ENCODE measurements around the gene ZNF500. TPM values are rescaled to one million over a fixed set of nuclear protein-coding genes. Genes with fewer than 3 reads are reported as not detected.

The ZNF500 gene
- total and polyA plus RNA-seq, 2 donors (not counting 3 experiments of a cell fraction or from before 2014, with no cell fraction given): 8.6 to 13.5 TPM

GRCh38 chr16:4790261-4790660, 23.3 kb upstream of the ZNF500 start:
- Histone ChIP-seq H3K36me3 (ENCODE audit: control insufficient read depth in 2 of 2, extremely low read depth in 1 of 2, insufficient read depth in 2 of 2, low read length in 2 of 2) (no peaks in the 10 kb centered on the region), H3K27ac (ENCODE audit: insufficient read depth, low read depth, low read length) (no peak overlapping the region), H3K4me1 (ENCODE audit: control insufficient read depth, extremely low read depth, insufficient read depth, low read length) (no peaks in the 10 kb centered on the region), H3K9me3 (replicated peaks; ENCODE audit: control insufficient read depth, insufficient read depth, low read length) (no peaks in the 10 kb centered on the region), H3K9me1 (replicated peaks; ENCODE audit: control insufficient read depth, extremely low read depth, insufficient read depth, low read length) (no peaks in the 10 kb centered on the region), H3K79me2 (ENCODE audit: control insufficient read depth, insufficient read depth, low read length) (no peaks in the 10 kb centered on the region), H3K9ac (replicated peaks; ENCODE audit: extremely low read depth, insufficient read depth, low read length) (no peak overlapping the region), H3K4me3 (replicated peaks in 1 of 3; ENCODE audit: insufficient read depth in 1 of 3, low read depth in 1 of 3, low read length in 3 of 3) (no peak overlapping the region), H4K20me1 (replicated peaks; ENCODE audit: control insufficient read depth, extremely low read depth, insufficient read depth, low read length) (no peaks in the 10 kb centered on the region), H3K4me2 (ENCODE audit: insufficient read depth, low read length) (no peak overlapping the region), H3K27me3 (ENCODE audit: control insufficient read depth in 2 of 2, insufficient read depth in 2 of 2, low read length in 2 of 2) (no peaks in the 10 kb centered on the region), H2AFZ (ENCODE audit: low read depth, low read length) (no peak overlapping the region)
- DNase-seq (ENCODE audit: low read depth, low spot score) (no peak), FAIRE-seq (no peak)
- ChIA-PET CTCF (interaction anchor here (0.7 kb wide), 1 partner anchor 37 kb away, joined by 3 read pairs; no protein-coding TSS in a partner anchor), POLR2A (no interaction called here)
- intact Hi-C loops (cut with micrococcal nuclease): no loop called here
- dilution Hi-C loops (cut with MboI; ENCODE audit: extremely low pct_ligation_motif_present, low sequenced_read_pairs): no loop called here
- TF ChIP-seq POLR2AphosphoS5 (IDR thresholded peaks at IDR 0.05; ENCODE audit: insufficient read depth, low read depth, low read length) (no peak), EZH2 (IDR thresholded peaks at IDR 0.05; ENCODE audit: borderline replicate concordance, low read depth, low read length, severe bottlenecking) (no peak), CTCF (IDR thresholded peaks at IDR 0.05; ENCODE audit: extremely low read depth in 1 of 2, insufficient read depth in 1 of 2, low read depth in 1 of 2, low read length in 2 of 2) (no peak), MYC (IDR thresholded peaks at IDR 0.05; ENCODE audit: low read depth, low read length) (no peak), JUN (IDR thresholded peaks at IDR 0.05; ENCODE audit: borderline replicate concordance, insufficient read depth, insufficient read length, low read depth) (no peak), MAX (IDR thresholded peaks at IDR 0.05; ENCODE audit: insufficient read depth, insufficient read length) (no peak), FOS (IDR thresholded peaks at IDR 0.05; ENCODE audit: borderline replicate concordance, insufficient read depth, low read length) (no peak), POLR2A (IDR thresholded peaks at IDR 0.05; ENCODE audit: low read depth, low read length) (no peak), GATA2 (IDR thresholded peaks at IDR 0.05; ENCODE audit: insufficient read depth, insufficient read length, low read depth, low read length) (no peak)
- BruUV-seq (replicated peaks): no TSS peak
